Aorta (tissue), 5 donors: Measurements from ENCODE around the gene LYG1. TPM values are rescaled to one million over a fixed set of nuclear protein-coding genes. Genes with fewer than 3 reads are reported as not detected.

Source experiments
- ATAC-seq: fragments of 200-7000 bp; cut with Tn5 transposase; one replicate; pipeline ENCODE4 v1.9.1; 2022; ENCODE audit warnings: moderate library complexity; ENCODE audit not compliant: low FRiP score
- DNase-seq, 2 donors: peaks; one replicate each; pipeline ENCODE4 v3.0.0-alpha.2; 2020
- H3K27ac ChIP-seq, 2 donors: one replicate each; pipeline ENCODE4 v1.5.1; 2013; ENCODE audit warnings: low read length in 2 of 2, mild to moderate bottlenecking in 2 of 2, moderate library complexity in 2 of 2, control low read depth in 1 of 2, inconsistent platforms in 1 of 2, low read depth in 1 of 2
- H3K27me3 ChIP-seq, 2 donors: one replicate each; pipeline ENCODE4 v1.6.1; 2013; ENCODE audit warnings: control low read depth in 1 of 2, low read length in 1 of 2, mild to moderate bottlenecking in 1 of 2, moderate library complexity in 1 of 2; ENCODE audit not compliant: insufficient read depth in 2 of 2, control insufficient read depth in 1 of 2
- H3K36me3 ChIP-seq, 2 donors: one replicate each; pipeline ENCODE4 v1.6.1; 2013; ENCODE audit warnings: control low read depth in 1 of 2, low read length in 1 of 2, mild to moderate bottlenecking in 1 of 2; ENCODE audit not compliant: insufficient read depth in 2 of 2, control insufficient read depth in 1 of 2
- H3K4me1 ChIP-seq, 2 donors: one replicate each; pipeline ENCODE4 v1.6.1; 2013; ENCODE audit warnings: low read length in 2 of 2, control low read depth in 1 of 2, mild to moderate bottlenecking in 1 of 2, moderate library complexity in 1 of 2; ENCODE audit not compliant: insufficient read depth in 2 of 2, control insufficient read depth in 1 of 2
- H3K4me3 ChIP-seq, 2 donors: one replicate each; pipeline ENCODE4 v1.5.1; 2013; ENCODE audit warnings: low read length in 2 of 2, control low read depth in 1 of 2, mild to moderate bottlenecking in 1 of 2
- H3K9me3 ChIP-seq: one replicate; pipeline ENCODE4 v1.6.1; 2013; ENCODE audit warnings: mild to moderate bottlenecking, low read length; ENCODE audit not compliant: control insufficient read depth
- WGBS, 2 donors: extraction: QIAGEN DNeasy Blood & Tissue Kit; methylation state at CpG; one replicate each; pipeline ENCODE4 v1.1.7; 2013; 5-methylcytosine and 5-hydroxymethylcytosine counted together
- intact Hi-C, 2 donors: fragments of 100-400 bp; cut with DNase I; formaldehyde crosslinking; loops; one replicate each; pipeline versions ENCODE4 v1.14.2 to v1.15.0; 2022
- polyA plus RNA-seq, 2 donors: library from polyadenylated mRNA; stranded (reverse); fragments of 200-250 nt; gene quantifications; one replicate each; pipeline ENCODE4 v1.2.3, GENCODE V29; 2013
- total RNA-seq, 2 donors: library from RNA; stranded (reverse); fragmentation: NEBNext Ultra II Directional; extraction: Animal tissue kit (Norgen Biotek cat#: 25700); gene quantifications; one replicate each; pipeline ENCODE4 v1.2.1, GENCODE V29; 2021
- donor health status: healthy with polysubstance abuse.
- donor health status: Bipolar disorder and iron deficiency.
- donor health status: DM: no; HTN: no; CAD: no.
- donor health status: DM: no; HTN: no; CAD: no.
- donor health status: DM: yes; HTN: yes; CAD: no.

Gene LYG1
- total and polyA plus RNA-seq, 4 donors = 0.88 to 2.7 (median 2.2) TPM

GRCh38 chr2:99255491-99256318 is 45.3 kb downstream of the LYG1 start, which contains the start of gene LYG2:
LYG2 (minus strand) TSS chr2:99255666; CDS start chr2:99254260, 1,406 bp downstream.
- WGBS, 2 donors = 80 to 84% methylated on average over 7 of the region's 7 CpGs

DNA sequence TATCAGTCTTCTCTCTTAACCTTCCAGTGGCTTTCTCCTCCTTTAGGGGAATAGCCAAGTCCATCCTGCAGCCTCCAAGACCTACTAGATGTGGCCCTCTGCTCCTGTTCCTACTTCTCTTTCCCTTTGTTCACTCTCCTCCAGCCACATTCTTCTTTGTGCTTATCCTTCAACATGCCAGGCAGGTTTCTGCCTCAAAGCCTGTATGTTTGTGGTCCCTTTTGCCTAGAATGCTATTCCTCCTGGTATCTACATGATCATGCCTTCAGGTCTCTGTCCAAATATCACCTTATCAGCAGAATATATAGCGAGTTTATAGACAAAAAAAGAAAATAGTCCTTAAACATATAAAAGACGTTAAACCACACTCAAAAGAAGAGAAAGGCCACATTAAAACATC is 51.0 kb downstream of the LYG1 start:
- DNase-seq (no peak), ATAC-seq (no peak)
- WGBS, 2 donors = 87 to 98% methylated on average over 2 of the region's 2 CpGs
- Histone ChIP-seq H3K4me3 (no peak overlapping the region), H3K36me3 (peaks cover 0 to 5% of the 10 kb centered on the region in 2 donors), H3K9me3 (no peaks in the 10 kb centered on the region), H3K4me1 (no peaks in the 10 kb centered on the region), H3K27ac (no peak overlapping the region), H3K27me3 (no peaks in the 10 kb centered on the region)
- intact Hi-C loops = no loop called here

More at GRCh38 chr2:99255491-99256318, 45.3 kb downstream of the LYG1 start, which contains the start of gene LYG2:
- ATAC-seq (no peak), DNase-seq (no peak)
- Histone ChIP-seq H3K4me1 (no peaks in the 10 kb centered on the region), H3K27me3 (no peaks in the 10 kb centered on the region), H3K4me3 (no peak within 1 kb of the TSS), H3K36me3 (no peaks in the 10 kb centered on the region), H3K9me3 (no peaks in the 10 kb centered on the region), H3K27ac (no peak within 1 kb of the TSS)
- intact Hi-C loops = no loop called here

DNA sequence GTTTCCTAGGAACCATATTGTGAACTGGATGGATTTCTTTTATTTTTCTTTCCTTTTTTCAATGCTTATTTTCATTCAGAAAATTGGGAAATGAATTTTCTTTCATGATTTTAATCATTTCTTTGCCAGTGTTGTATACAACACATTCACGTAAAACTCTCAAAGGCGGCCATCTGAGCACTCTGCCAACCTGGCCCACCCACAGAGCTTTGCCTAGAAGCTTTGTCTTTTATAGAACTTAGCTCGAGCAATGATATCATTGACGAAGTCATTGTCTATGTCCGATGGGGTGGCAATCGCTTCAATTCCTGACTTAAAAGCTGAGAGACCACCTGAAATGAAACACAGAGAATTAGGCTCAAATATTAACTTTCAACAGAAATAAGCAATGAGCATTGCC is 58.8 kb downstream of the LYG1 start:
- WGBS, 2 donors = 78 to 83% methylated on average over 6 of the region's 6 CpGs
- H3K9me3 ChIP-seq = no peaks in the 10 kb centered on the region

DNA sequence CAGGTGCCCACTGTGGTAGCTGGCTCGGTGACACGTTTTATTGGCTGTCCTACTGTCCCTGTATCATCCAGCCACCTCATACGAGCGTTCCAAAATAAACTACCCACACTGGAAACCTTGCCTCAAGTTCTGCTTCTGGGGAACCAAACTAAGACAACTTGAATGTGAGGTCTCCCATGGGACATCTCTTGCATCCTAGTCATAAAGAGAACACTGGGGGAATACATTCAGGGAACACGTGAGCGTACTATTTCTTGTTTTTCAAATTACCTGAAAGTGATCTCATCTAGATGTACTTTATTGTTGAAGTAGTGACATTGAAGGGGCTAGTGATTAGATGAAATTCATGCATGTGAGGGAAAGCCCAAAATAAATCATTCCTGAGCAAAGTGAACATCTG is 60.6 kb downstream of the LYG1 start:
- Histone ChIP-seq H3K27ac (no peak overlapping the region), H3K4me3 (no peak overlapping the region), H3K27me3 (no peaks in the 10 kb centered on the region), H3K4me1 (no peaks in the 10 kb centered on the region), H3K9me3 (no peaks in the 10 kb centered on the region), H3K36me3 (no peaks in the 10 kb centered on the region)
- DNase-seq (no peak), ATAC-seq (no peak)
- intact Hi-C loops = no loop called here
- 86 to 90% methylated on average over 6 of the region's 6 CpGs for WGBS, 2 donors

More for the DNA sequence above, 58.8 kb downstream of the LYG1 start:
- no peaks in the 10 kb centered on the region for H3K27me3 ChIP-seq
- ATAC-seq = no peak
- no peak for DNase-seq
- intact Hi-C loops = no loop called here
- no peaks in the 10 kb centered on the region for H3K4me1 ChIP-seq
- peaks cover 0 to 2% of the 10 kb centered on the region in 2 donors for H3K36me3 ChIP-seq
- no peak overlapping the region for H3K27ac ChIP-seq
- H3K4me3 ChIP-seq = no peak overlapping the region

GRCh38 chr2:99238599-99238998 is 62.4 kb downstream of the LYG1 start:
- Histone ChIP-seq H3K36me3 (no peaks in the 10 kb centered on the region), H3K9me3 (no peaks in the 10 kb centered on the region), H3K4me3 (no peak overlapping the region), H3K4me1 (no peaks in the 10 kb centered on the region), H3K27me3 (no peaks in the 10 kb centered on the region), H3K27ac (no peak overlapping the region)
- no peak for ATAC-seq
- 49 to 52% methylated on average over 6 of the region's 6 CpGs for WGBS, 2 donors
- intact Hi-C loops = no loop called here
- DNase-seq = no peak

Other genes with a start within 250 kb of the LYG1 start
- under 1 TPM in 1 of 2 donors, not detected in 1; 0.65 TPM for gene C2orf15, start 159.5 kb downstream of the LYG1 start, total RNA-seq
- gene C2orf15, start 159.5 kb downstream of the LYG1 start, polyA plus RNA-seq = under 1 TPM; 0.36 to 0.75 TPM
- gene TSGA10, start 146.3 kb downstream of the LYG1 start, total RNA-seq = 1 to 10 TPM; 4.3 to 9.4 TPM
- 1 to 10 TPM; 1.5 to 2.9 TPM for gene TSGA10, start 146.3 kb downstream of the LYG1 start, polyA plus RNA-seq
- 10 to 100 TPM in 1 of 2 donors, 1 to 10 TPM in 1; 6.9 to 13.5 TPM for gene LIPT1, start 146.2 kb downstream of the LYG1 start, total RNA-seq
- 10 to 100 TPM in 1 of 2 donors, 1 to 10 TPM in 1; 9.2 to 11.9 TPM for gene LIPT1, start 146.2 kb downstream of the LYG1 start, polyA plus RNA-seq
- gene MITD1, start 120.1 kb downstream of the LYG1 start, total RNA-seq = 10 to 100 TPM; 20.2 to 28.0 TPM
- gene MITD1, start 120.1 kb downstream of the LYG1 start, polyA plus RNA-seq = 10 to 100 TPM; 23.4 to 40.7 TPM
- gene MRPL30, start 120.0 kb downstream of the LYG1 start, total RNA-seq = 10 to 100 TPM; 17.4 to 19.8 TPM
- 10 to 100 TPM; 13.5 to 14.6 TPM for gene MRPL30, start 120.0 kb downstream of the LYG1 start, polyA plus RNA-seq
- not detected for gene LYG2, start 45.5 kb downstream of the LYG1 start, total RNA-seq
- gene LYG2, start 45.5 kb downstream of the LYG1 start, polyA plus RNA-seq = not detected
- gene TXNDC9, start 35.1 kb upstream of the LYG1 start, total RNA-seq = 10 to 100 TPM; 26.1 to 29.6 TPM
- 10 to 100 TPM; 24.5 to 43.6 TPM for gene TXNDC9, start 35.1 kb upstream of the LYG1 start, polyA plus RNA-seq
- 10 to 100 TPM; 42.3 to 57.9 TPM for gene EIF5B, start 36.2 kb upstream of the LYG1 start, total RNA-seq
- 10 to 100 TPM; 54.5 to 59.3 TPM for gene EIF5B, start 36.2 kb upstream of the LYG1 start, polyA plus RNA-seq
- 10 to 100 TPM; 50.8 to 69.0 TPM for gene REV1, start 188.8 kb upstream of the LYG1 start, total RNA-seq
- gene REV1, start 188.8 kb upstream of the LYG1 start, polyA plus RNA-seq = 10 to 100 TPM in 1 of 2 donors, 1 to 10 TPM in 1; 5.6 to 25.7 TPM